Measurements from ENCODE around the gene NOP16. TPM values are rescaled to one million over a fixed set of nuclear protein-coding genes. Genes with fewer than 3 reads are reported as not detected.

Gene NOP16
- total RNA-seq, 1 donor from 2014 or later, result 27.7 TPM

- Mint-ChIP-seq H3K4me3 (no peak overlapping the region), H3K27me3 (ENCODE audit: low read depth) (no peaks in the 10 kb centered on the region), H3K27ac (no peak overlapping the region), H3K36me3 (peaks cover 48% of the 10 kb centered on the region), H3K4me1 (no peaks in the 10 kb centered on the region), H3K9me3 (peaks cover 12% of the 10 kb centered on the region)
- TF ChIP-seq CTCF (IDR thresholded peaks at IDR 0.05; ENCODE audit: unreplicated experiment), result no peak
- no peak for DNase-seq (ENCODE audit: low spot score in 2 of 2, unreplicated experiment in 2 of 2)
Measured at GRCh38 chr5:176337913-176338312, 50.5 kb downstream of the NOP16 start.

GRCh38 chr5:176334031-176334770, 54.2 kb downstream of the NOP16 start:
- no peak for DNase-seq (ENCODE audit: low spot score in 2 of 2, unreplicated experiment in 2 of 2)
- Mint-ChIP-seq H3K9me3 (peaks cover 12% of the 10 kb centered on the region), H3K27me3 (ENCODE audit: low read depth) (no peaks in the 10 kb centered on the region), H3K4me3 (no peak overlapping the region), H3K36me3 (peaks cover 30% of the 10 kb centered on the region), H3K27ac (no peak overlapping the region), H3K4me1 (no peaks in the 10 kb centered on the region)
- no peak for TF ChIP-seq CTCF (IDR thresholded peaks at IDR 0.05; ENCODE audit: unreplicated experiment)

Small RNAs within 50 kb of the gene (microRNA-seq; reads per million reads assigned to microRNA genes)
- gene MIR1271, result 10.3 reads per million, percentile 33 among the genes with 10 or more reads in this experiment

Other genes starting within 250 kb of the NOP16 start
- 39.8 to 43.4 TPM (median 43.0 TPM) in 3 replicates for gene SIMC1, start 150.2 kb downstream of the NOP16 start, total RNA-seq
- 91.3 to 94.5 TPM (median 91.8 TPM) in 3 replicates for gene KIAA1191, start 26.8 kb downstream of the NOP16 start, total RNA-seq
- 39.4 to 46.0 TPM (median 42.8 TPM) in 3 replicates for gene ARL10, start 23.1 kb downstream of the NOP16 start, total RNA-seq
- gene HIGD2A, start 153 bp upstream of the NOP16 start, total RNA-seq, result 81.4 to 82.5 TPM (median 81.9 TPM) in 3 replicates
- 43.3 to 46.8 TPM (median 44.1 TPM) in 3 replicates for gene CLTB, start 27.9 kb upstream of the NOP16 start, total RNA-seq
- 52.7 to 54.7 TPM (median 53.9 TPM) in 3 replicates for gene FAF2, start 59.8 kb upstream of the NOP16 start, total RNA-seq
- gene RNF44, start 148.8 kb upstream of the NOP16 start, total RNA-seq, result 161 to 169 TPM (median 169 TPM) in 3 replicates
- 0.45 to 1.1 TPM (median 0.50 TPM) in 3 replicates for gene CDHR2, start 160.7 kb upstream of the NOP16 start, total RNA-seq
- gene GPRIN1, start 221.6 kb upstream of the NOP16 start, total RNA-seq, result 1.0 to 1.3 TPM (median 1.1 TPM) in 3 replicates
- gene SNCB, start 241.9 kb upstream of the NOP16 start, total RNA-seq, result not detected in 3 replicates
- gene EIF4E1B, start 242.1 kb upstream of the NOP16 start, total RNA-seq, result not detected in 3 replicates

Measured in mesothelial cell of epicardium (in vitro differentiated cells).